ENCODE data around the gene CPNE9.

The CPNE9 gene

DNA sequence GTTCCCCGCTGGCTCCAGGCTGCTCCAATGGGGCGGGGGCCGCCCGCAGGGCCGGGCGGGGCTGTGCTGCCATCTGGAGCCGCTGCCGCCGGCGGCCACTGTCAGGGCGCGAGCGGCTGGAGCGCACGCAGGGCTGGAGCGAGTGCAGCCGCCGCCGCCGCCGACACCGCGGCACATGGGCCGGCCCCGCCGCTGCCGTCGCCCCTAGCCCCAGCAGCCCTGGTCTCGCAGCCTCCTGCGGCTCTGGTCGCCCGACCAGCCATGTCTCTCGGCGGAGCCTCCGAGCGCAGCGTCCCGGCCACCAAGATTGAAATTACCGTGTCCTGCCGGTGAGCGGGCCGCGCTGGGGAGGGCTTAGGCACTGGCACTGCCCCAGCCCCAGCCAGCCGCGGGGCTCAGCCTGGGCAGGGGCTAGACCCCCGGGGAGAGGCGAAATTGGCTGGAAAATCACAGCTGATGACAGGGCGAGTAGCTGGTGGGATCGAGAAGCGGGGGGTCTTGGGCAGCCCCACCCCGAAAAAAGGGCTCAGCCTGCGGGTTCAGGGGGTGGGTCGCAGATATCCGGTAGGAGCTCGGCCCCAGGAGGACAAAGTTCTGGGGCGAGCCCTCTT is at the start of gene CPNE9:
TSS of gene CPNE9 (plus strand) at position 98 of the 611 bp plus-strand sequence. CDS start at position 262, 164 bp downstream.
- no peaks in the 10 kb centered on the region for H3K27me3 ChIP-seq (ENCODE audit: low read length)
- H3K4me2 ChIP-seq (ENCODE audit: low read depth, low read length, poor library complexity, severe bottlenecking), result no peak within 1 kb of the TSS
- H3K9ac ChIP-seq (ENCODE audit: low read length), result no peak within 1 kb of the TSS
- H3F3A ChIP-seq (ENCODE audit: insufficient read depth), result no peaks in the 10 kb centered on the region
- no peaks in the 10 kb centered on the region for H3K9me2 ChIP-seq (replicated peaks; ENCODE audit: insufficient read depth, low read length)
- H2AFZ ChIP-seq (ENCODE audit: low read depth, low read length, severe bottlenecking), result no peak within 1 kb of the TSS
- no peaks in the 10 kb centered on the region for H3K79me2 ChIP-seq (ENCODE audit: insufficient read depth, low read length)
- no peak within 1 kb of the TSS for H3K27ac ChIP-seq (ENCODE audit: low read depth, low read length)
- H3K36me3 ChIP-seq (ENCODE audit: low read length), result no peaks in the 10 kb centered on the region
- H3K9me3 ChIP-seq (ENCODE audit: insufficient read depth, low read length), result no peaks in the 10 kb centered on the region
- TF ChIP-seq, protein P1, sequence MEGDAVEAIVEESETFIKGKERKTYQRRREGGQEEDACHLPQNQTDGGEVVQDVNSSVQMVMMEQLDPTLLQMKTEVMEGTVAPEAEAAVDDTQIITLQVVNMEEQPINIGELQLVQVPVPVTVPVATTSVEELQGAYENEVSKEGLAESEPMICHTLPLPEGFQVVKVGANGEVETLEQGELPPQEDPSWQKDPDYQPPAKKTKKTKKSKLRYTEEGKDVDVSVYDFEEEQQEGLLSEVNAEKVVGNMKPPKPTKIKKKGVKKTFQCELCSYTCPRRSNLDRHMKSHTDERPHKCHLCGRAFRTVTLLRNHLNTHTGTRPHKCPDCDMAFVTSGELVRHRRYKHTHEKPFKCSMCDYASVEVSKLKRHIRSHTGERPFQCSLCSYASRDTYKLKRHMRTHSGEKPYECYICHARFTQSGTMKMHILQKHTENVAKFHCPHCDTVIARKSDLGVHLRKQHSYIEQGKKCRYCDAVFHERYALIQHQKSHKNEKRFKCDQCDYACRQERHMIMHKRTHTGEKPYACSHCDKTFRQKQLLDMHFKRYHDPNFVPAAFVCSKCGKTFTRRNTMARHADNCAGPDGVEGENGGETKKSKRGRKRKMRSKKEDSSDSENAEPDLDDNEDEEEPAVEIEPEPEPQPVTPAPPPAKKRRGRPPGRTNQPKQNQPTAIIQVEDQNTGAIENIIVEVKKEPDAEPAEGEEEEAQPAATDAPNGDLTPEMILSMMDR (IDR thresholded peaks at IDR 0.05; ENCODE audit: insufficient read depth, low read length, poor library complexity, severe bottlenecking), result no peak
- no peak for TF ChIP-seq EZH2phosphoT487 (conservative IDR thresholded peaks at IDR 0.05; ENCODE audit: low read length)
- H4K20me1 ChIP-seq (ENCODE audit: low read depth, low read length), result no peaks in the 10 kb centered on the region
- no peak within 1 kb of the TSS for H3K4me3 ChIP-seq (ENCODE audit: insufficient read depth, low read length, poor library complexity, severe bottlenecking)

DNA sequence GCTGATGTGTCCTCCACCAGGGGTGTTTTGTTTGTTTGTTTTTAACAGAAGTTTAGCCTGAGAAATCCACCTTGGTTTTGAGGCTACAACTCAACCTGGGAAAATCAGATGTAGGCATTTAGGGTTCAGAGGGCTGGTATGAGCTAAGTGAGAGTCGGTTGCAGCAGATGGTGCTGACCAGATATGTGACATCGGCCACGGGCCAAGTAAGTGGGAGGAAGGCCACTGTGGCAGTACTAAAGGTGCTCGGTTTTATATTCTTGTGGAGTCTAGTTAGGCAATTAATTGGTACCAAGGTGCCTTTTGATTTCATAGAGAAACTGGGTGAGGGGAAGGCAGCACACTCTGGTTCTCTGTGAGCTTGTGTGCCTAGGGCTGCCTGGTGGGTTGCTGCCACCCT is 43.8 kb upstream of the CPNE9 start:
- Histone ChIP-seq H3K4me2 (ENCODE audit: low read depth, low read length, poor library complexity, severe bottlenecking) (no peak overlapping the region), H3K27ac (ENCODE audit: low read depth, low read length) (no peak overlapping the region), H3K9me2 (replicated peaks; ENCODE audit: insufficient read depth, low read length) (no peaks in the 10 kb centered on the region), H3F3A (ENCODE audit: insufficient read depth) (no peaks in the 10 kb centered on the region), H4K20me1 (ENCODE audit: low read depth, low read length) (no peaks in the 10 kb centered on the region; the same call in 1 of the 2 replicates), H3K9me3 (ENCODE audit: insufficient read depth, low read length) (no peaks in the 10 kb centered on the region), H3K9ac (ENCODE audit: low read length) (no peak overlapping the region), H3K27me3 (ENCODE audit: low read length) (no peaks in the 10 kb centered on the region), H3K79me2 (ENCODE audit: insufficient read depth, low read length) (no peaks in the 10 kb centered on the region; the same call in 1 of the 2 replicates), H3K4me3 (ENCODE audit: insufficient read depth, low read length, poor library complexity, severe bottlenecking) (no peak overlapping the region), H2AFZ (ENCODE audit: low read depth, low read length, severe bottlenecking) (no peak overlapping the region), H3K36me3 (ENCODE audit: low read length) (peaks cover 3% of the 10 kb centered on the region; the same call in 1 of the 2 replicates)
- TF ChIP-seq, protein P1 (IDR thresholded peaks at IDR 0.05; ENCODE audit: insufficient read depth, low read length, poor library complexity, severe bottlenecking), result no peak
- TF ChIP-seq EZH2phosphoT487 (conservative IDR thresholded peaks at IDR 0.05; ENCODE audit: low read length), result no peak

- H3K9me3 ChIP-seq (ENCODE audit: insufficient read depth, low read length), result no peaks in the 10 kb centered on the region
- H3F3A ChIP-seq (ENCODE audit: insufficient read depth), result no peaks in the 10 kb centered on the region
- H3K79me2 ChIP-seq (ENCODE audit: insufficient read depth, low read length), result no peaks in the 10 kb centered on the region; the same call in 1 of the 2 replicates
- H3K4me3 ChIP-seq (ENCODE audit: insufficient read depth, low read length, poor library complexity, severe bottlenecking), result no peak overlapping the region
- no peaks in the 10 kb centered on the region for H3K9me2 ChIP-seq (replicated peaks; ENCODE audit: insufficient read depth, low read length)
- H3K9ac ChIP-seq (ENCODE audit: low read length), result no peak overlapping the region
- H3K27me3 ChIP-seq (ENCODE audit: low read length), result no peaks in the 10 kb centered on the region
- H4K20me1 ChIP-seq (ENCODE audit: low read depth, low read length), result no peaks in the 10 kb centered on the region; the same call in 1 of the 2 replicates
- TF ChIP-seq, protein P1 (IDR thresholded peaks at IDR 0.05; ENCODE audit: insufficient read depth, low read length, poor library complexity, severe bottlenecking), result no peak
- no peak for TF ChIP-seq EZH2phosphoT487 (conservative IDR thresholded peaks at IDR 0.05; ENCODE audit: low read length)
- H3K36me3 ChIP-seq (ENCODE audit: low read length), result peaks cover 3% of the 10 kb centered on the region; the same call in 1 of the 2 replicates
- no peak overlapping the region for H2AFZ ChIP-seq (ENCODE audit: low read depth, low read length, severe bottlenecking)
- no peak overlapping the region for H3K4me2 ChIP-seq (ENCODE audit: low read depth, low read length, poor library complexity, severe bottlenecking)
- no peak overlapping the region for H3K27ac ChIP-seq (ENCODE audit: low read depth, low read length)
Measured at GRCh38 chr3:9660972-9661371, 42.7 kb upstream of the CPNE9 start.

Data from SU-DHL-6 (cell line).